Measurements from ENCODE around the gene ATP9A. TPM values are rescaled to one million over a fixed set of nuclear protein-coding genes. Genes with fewer than 3 reads are reported as not detected.

Gene ATP9A
- total RNA-seq, 2 experiments from 2014 or later, result 0.58 to 0.65 TPM

DNA sequence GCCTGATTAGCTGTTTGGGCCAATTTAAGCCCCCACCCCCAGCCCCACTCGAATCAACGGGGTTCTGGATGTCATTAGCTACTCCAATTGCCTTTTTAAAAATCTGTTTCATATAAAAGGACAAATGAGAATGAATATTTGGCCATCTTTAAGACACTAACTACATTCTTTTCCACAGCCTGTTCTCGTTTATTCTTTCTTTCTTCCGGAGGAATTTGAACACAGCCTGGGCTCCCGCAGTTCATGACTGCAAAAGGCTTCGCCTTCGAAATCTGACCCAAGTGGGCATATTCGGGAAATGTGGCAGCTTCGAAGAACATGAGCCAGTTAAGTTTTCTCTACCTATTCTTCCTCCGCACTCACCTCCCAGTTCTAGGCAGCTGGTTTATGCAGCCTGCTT lies 176.3 kb downstream of the ATP9A start:
- peaks cover 4% of the 10 kb centered on the region for H3K9me3 Mint-ChIP-seq
- CTCF ChIA-PET, result interaction anchor here (1.0 kb wide), 1 partner anchor 49 kb away, joined by 3 read pairs; no protein-coding TSS in a partner anchor
- POLR2A ChIA-PET, result no interaction called here
- intact Hi-C loops (cut with micrococcal nuclease), result no loop called here
- H3K27me3 Mint-ChIP-seq, result no peaks in the 10 kb centered on the region
- TF ChIP-seq, protein P1, sequence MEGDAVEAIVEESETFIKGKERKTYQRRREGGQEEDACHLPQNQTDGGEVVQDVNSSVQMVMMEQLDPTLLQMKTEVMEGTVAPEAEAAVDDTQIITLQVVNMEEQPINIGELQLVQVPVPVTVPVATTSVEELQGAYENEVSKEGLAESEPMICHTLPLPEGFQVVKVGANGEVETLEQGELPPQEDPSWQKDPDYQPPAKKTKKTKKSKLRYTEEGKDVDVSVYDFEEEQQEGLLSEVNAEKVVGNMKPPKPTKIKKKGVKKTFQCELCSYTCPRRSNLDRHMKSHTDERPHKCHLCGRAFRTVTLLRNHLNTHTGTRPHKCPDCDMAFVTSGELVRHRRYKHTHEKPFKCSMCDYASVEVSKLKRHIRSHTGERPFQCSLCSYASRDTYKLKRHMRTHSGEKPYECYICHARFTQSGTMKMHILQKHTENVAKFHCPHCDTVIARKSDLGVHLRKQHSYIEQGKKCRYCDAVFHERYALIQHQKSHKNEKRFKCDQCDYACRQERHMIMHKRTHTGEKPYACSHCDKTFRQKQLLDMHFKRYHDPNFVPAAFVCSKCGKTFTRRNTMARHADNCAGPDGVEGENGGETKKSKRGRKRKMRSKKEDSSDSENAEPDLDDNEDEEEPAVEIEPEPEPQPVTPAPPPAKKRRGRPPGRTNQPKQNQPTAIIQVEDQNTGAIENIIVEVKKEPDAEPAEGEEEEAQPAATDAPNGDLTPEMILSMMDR (IDR thresholded peaks at IDR 0.05), result no peak
- peaks cover 29% of the 10 kb centered on the region for H3K4me1 Mint-ChIP-seq (ENCODE audit: low read depth)
- H3K36me3 Mint-ChIP-seq (ENCODE audit: low read depth), result no peaks in the 10 kb centered on the region
- no peak overlapping the region for H3K4me3 Mint-ChIP-seq
- no peak for DNase-seq
- no peak overlapping the region for H3K27ac Mint-ChIP-seq
- no peak for ATAC-seq

DNA sequence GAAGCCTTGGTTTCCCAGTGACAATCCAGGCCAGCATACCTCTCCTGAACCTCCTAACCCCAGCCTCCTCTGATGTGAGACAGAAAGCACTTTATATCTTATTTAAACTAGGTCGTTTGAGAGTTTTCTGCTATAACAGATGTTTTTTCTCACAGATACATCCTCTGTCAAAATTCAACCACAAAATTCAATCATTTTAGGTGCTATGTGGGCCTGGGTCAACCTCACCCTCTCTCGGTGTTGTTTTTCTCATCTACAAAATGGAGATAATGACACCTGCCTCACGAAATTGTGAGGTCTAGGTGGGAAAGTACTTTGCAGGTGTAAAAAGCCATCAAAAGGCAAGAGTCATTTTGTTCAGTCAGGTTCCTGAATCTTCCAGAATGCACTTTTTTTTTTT lies 179.4 kb downstream of the ATP9A start:
- TF ChIP-seq, protein P1 (IDR thresholded peaks at IDR 0.05), result no peak
- Mint-ChIP-seq H3K4me1 (ENCODE audit: low read depth) (peaks cover 9% of the 10 kb centered on the region), H3K4me3 (no peak overlapping the region), H3K27me3 (no peaks in the 10 kb centered on the region), H3K36me3 (ENCODE audit: low read depth) (no peaks in the 10 kb centered on the region), H3K9me3 (peaks cover 4% of the 10 kb centered on the region), H3K27ac (no peak overlapping the region)
- DNase-seq (no peak), ATAC-seq (no peak)
- CTCF ChIA-PET, result no interaction called here
- POLR2A ChIA-PET, result no interaction called here
- intact Hi-C loops (cut with micrococcal nuclease), result no loop called here

DNA sequence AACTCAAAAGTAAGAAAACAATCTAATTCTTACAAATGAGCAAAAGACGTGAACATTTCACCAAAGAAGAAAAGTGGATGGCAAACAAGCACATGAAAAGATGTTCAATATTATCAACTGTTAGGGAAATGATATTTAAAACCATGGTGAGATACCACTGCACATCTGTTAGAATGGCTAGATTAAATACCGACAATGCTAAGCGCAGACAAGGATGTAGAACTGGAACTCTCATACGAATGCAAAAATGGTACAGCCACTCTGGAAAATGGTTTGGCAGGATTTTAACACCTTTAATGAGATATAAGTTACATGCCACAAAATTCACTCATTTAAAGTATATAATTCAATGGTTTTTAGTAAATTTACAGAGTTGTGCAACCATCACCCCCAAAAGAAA lies 181.0 kb downstream of the ATP9A start:
- Mint-ChIP-seq H3K36me3 (ENCODE audit: low read depth) (no peaks in the 10 kb centered on the region), H3K9me3 (no peaks in the 10 kb centered on the region), H3K4me3 (no peak overlapping the region), H3K27me3 (no peaks in the 10 kb centered on the region), H3K27ac (no peak overlapping the region), H3K4me1 (ENCODE audit: low read depth) (peaks cover 5% of the 10 kb centered on the region)
- no peak for ATAC-seq
- intact Hi-C loops (cut with micrococcal nuclease), result no loop called here
- ChIA-PET CTCF (interaction anchor here (1.5 kb wide), 1 partner anchor 7 kb away, joined by 7 read pairs; no protein-coding TSS in a partner anchor), POLR2A (interaction anchor here (1.5 to 1.6 kb wide), 2 partner anchors 8 to 42 kb away, joined by 3 to 5 read pairs; no protein-coding TSS in a partner anchor)
- DNase-seq, result no peak
- TF ChIP-seq, protein P1 (IDR thresholded peaks at IDR 0.05), result no peak

DNA sequence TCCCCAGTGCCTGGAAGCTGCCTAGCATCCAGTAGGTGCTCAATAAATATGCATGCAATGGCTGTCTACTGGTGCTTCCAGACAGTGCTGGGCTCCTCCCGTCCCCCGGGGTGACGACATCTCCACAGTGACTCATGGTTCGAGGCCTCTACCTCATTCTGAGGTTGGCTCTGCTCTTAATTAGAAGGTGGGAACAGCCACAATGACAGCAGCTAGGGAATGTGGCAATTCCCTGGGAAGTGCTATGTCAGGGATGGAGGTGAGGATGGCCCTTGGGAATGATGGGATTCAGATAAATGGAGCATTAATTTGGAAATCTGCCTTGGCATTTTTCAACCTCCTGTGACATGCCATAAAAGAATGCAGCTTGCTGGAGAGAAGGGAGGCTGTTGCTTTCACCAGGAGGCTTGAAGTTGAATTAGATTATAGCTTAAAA lies 182.2 kb downstream of the ATP9A start:
- ATAC-seq (no peak), DNase-seq (no peak)
- H3K4me3 Mint-ChIP-seq, result no peak overlapping the region
- no peaks in the 10 kb centered on the region for H3K9me3 Mint-ChIP-seq
- CTCF ChIA-PET, result interaction anchor here (1.5 kb wide), 1 partner anchor 8 kb away, joined by 7 read pairs; no protein-coding TSS in a partner anchor
- peaks cover 5% of the 10 kb centered on the region for H3K4me1 Mint-ChIP-seq (ENCODE audit: low read depth)
- TF ChIP-seq, protein P1 (IDR thresholded peaks at IDR 0.05), result no peak
- no peaks in the 10 kb centered on the region for H3K36me3 Mint-ChIP-seq (ENCODE audit: low read depth)
- intact Hi-C loops (cut with micrococcal nuclease), result no loop called here
- POLR2A ChIA-PET, result interaction anchor here (1.0 to 1.6 kb wide), 3 partner anchors 9 to 41 kb away, joined by 3 to 5 read pairs (median 3); no protein-coding TSS in a partner anchor
- H3K27me3 Mint-ChIP-seq, result no peaks in the 10 kb centered on the region
- H3K27ac Mint-ChIP-seq, result no peak overlapping the region

DNA sequence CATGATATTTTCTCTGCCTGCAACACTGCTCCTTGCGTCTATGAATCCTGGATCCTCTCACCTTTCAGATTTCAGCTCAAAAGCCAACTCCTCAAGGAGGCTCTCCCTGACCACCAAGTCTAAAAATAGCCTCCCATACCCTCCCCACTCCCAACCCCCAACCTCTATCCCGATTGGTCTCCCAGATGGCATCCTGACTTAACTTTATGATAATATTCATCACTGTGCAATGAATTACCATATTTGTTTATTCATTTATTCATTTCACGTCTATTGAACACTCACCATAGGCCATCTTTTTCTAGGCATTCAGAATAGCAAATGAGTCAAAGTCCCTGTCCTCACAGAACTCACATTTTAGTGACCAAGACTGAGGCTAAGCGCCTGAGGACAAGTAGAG lies 183.0 kb downstream of the ATP9A start:
- H3K9me3 Mint-ChIP-seq, result no peaks in the 10 kb centered on the region
- H3K4me3 Mint-ChIP-seq, result no peak overlapping the region
- no peaks in the 10 kb centered on the region for H3K27me3 Mint-ChIP-seq
- no peak for DNase-seq
- POLR2A ChIA-PET, result no interaction called here
- TF ChIP-seq, protein P1 (IDR thresholded peaks at IDR 0.05), result no peak
- H3K27ac Mint-ChIP-seq, result no peak overlapping the region
- CTCF ChIA-PET, result interaction anchor here (2.0 kb wide), 1 partner anchor 11 kb away, joined by 6 read pairs; no protein-coding TSS in a partner anchor
- ATAC-seq, result no peak
- intact Hi-C loops (cut with micrococcal nuclease), result no loop called here
- H3K36me3 Mint-ChIP-seq (ENCODE audit: low read depth), result no peaks in the 10 kb centered on the region
- peaks cover 5% of the 10 kb centered on the region for H3K4me1 Mint-ChIP-seq (ENCODE audit: low read depth)

Measured in activated CD8-positive, alpha-beta T cell treated with anti-CD3 and anti-CD28 coated beads for 36 hours (primary cell).